Activated CD4-positive, CD25-positive, alpha-beta regulatory T cell treated with anti-CD3 and anti-CD28 coated beads, Interleukin-2, amount 50 U/mL, for 24 hours (primary cell): ENCODE results near the gene ARHGAP5.
"Not testable (repeated sequence)": the region's sequence is repeated elsewhere in the genome, so short reads cannot be mapped to it uniquely, and the experiment has no call there.

ENCODE experiments used
- ATAC-seq, 2 donors: fragments of 150-1000 bp; cut with Tn5 transposase; one replicate each; pipeline ENCODE4 v1.10.0; 2021; ENCODE audit warnings: mild to moderate bottlenecking in 1 of 2, moderate library complexity in 1 of 2

The ARHGAP5 gene

GRCh38 chr14:32110548-32110896 lies 33.4 kb downstream of the ARHGAP5 start:
- ATAC-seq, result no peak

- ATAC-seq, result no peak
Observed at GRCh38 chr14:32121536-32121935, 44.4 kb downstream of the ARHGAP5 start.

- ATAC-seq, result no peak
Observed at GRCh38 chr14:32121948-32122347, 44.8 kb downstream of the ARHGAP5 start.

GRCh38 chr14:32126899-32127730 lies 50.0 kb downstream of the ARHGAP5 start:
- ATAC-seq, result not testable (repeated sequence)

- not testable (repeated sequence) for ATAC-seq
Observed at GRCh38 chr14:32127731-32128654, 50.9 kb downstream of the ARHGAP5 start.

- no peak for ATAC-seq
Observed at GRCh38 chr14:32128703-32129102, 51.6 kb downstream of the ARHGAP5 start.

GRCh38 chr14:32129124-32129523 lies 52.0 kb downstream of the ARHGAP5 start:
- no peak for ATAC-seq

GRCh38 chr14:32131689-32132088 lies 54.6 kb downstream of the ARHGAP5 start:
- not testable (repeated sequence) for ATAC-seq

- ATAC-seq, result no peak
Observed at GRCh38 chr14:32134448-32135097, 57.5 kb downstream of the ARHGAP5 start.

- ATAC-seq, result no peak
Observed at GRCh38 chr14:32136027-32136825, 59.1 kb downstream of the ARHGAP5 start.

GRCh38 chr14:32137313-32137712 lies 60.2 kb downstream of the ARHGAP5 start:
- ATAC-seq, result no peak

- ATAC-seq, result no peak
Observed at GRCh38 chr14:32137892-32138291, 60.8 kb downstream of the ARHGAP5 start.

- no peak for ATAC-seq
Observed at GRCh38 chr14:32142341-32142740, 65.2 kb downstream of the ARHGAP5 start.

- ATAC-seq, result no peak
Observed at GRCh38 chr14:32142754-32143437, 65.8 kb downstream of the ARHGAP5 start.

- ATAC-seq, result no peak
Observed at GRCh38 chr14:32150392-32150791, 73.3 kb downstream of the ARHGAP5 start.

- ATAC-seq, result no peak
Observed at GRCh38 chr14:32166029-32166428, 88.9 kb downstream of the ARHGAP5 start.

- no peak for ATAC-seq
Observed at GRCh38 chr14:32166924-32167323, 89.8 kb downstream of the ARHGAP5 start.

GRCh38 chr14:32167907-32168306 lies 90.8 kb downstream of the ARHGAP5 start:
- ATAC-seq, result no peak

GRCh38 chr14:32169191-32169590 lies 92.1 kb downstream of the ARHGAP5 start:
- ATAC-seq, result no peak

GRCh38 chr14:32171469-32171868 lies 94.4 kb downstream of the ARHGAP5 start:
- ATAC-seq, result no peak

GRCh38 chr14:32183151-32184058 lies 106.3 kb downstream of the ARHGAP5 start:
- ATAC-seq, result no peak
